Measurements from ENCODE around the gene CUX1.

GRCh38 chr7:102204212-102204611 is 386.8 kb downstream of the CUX1 start:
- TF ChIP-seq USF1 (IDR thresholded peaks at IDR 0.05; ENCODE audit: borderline replicate concordance, extremely low read length, insufficient read depth, low read depth, low read length), result no peak
- TF ChIP-seq POLR2A (IDR thresholded peaks at IDR 0.05; ENCODE audit: low read depth, low read length), result no peak
- TF ChIP-seq TAF1 (IDR thresholded peaks at IDR 0.05; ENCODE audit: borderline replicate concordance, low read depth, low read length), result no peak
- TF ChIP-seq ATF2 (IDR thresholded peaks at IDR 0.05; ENCODE audit: low read length), result no peak
- no peak for TF ChIP-seq CTCF (IDR thresholded peaks at IDR 0.05 in 2 of 3, conservative IDR thresholded peaks at IDR 0.05 in 1 of 3; ENCODE audit: control insufficient read depth in 2 of 3, extremely low read depth in 1 of 3, insufficient read depth in 1 of 3, low read depth in 3 of 3, low read length in 3 of 3)
- no peak for TF ChIP-seq EP300 (IDR thresholded peaks at IDR 0.05; ENCODE audit: borderline replicate concordance in 1 of 2, control insufficient read depth in 1 of 2, low read depth in 2 of 2, low read length in 2 of 2)
- TF ChIP-seq REST (IDR thresholded peaks at IDR 0.05; ENCODE audit: low read depth, low read length), result no peak
- no peak for TF ChIP-seq MTA3 (IDR thresholded peaks at IDR 0.05; ENCODE audit: borderline replicate concordance, low read length)
- no peak for TF ChIP-seq EED (IDR thresholded peaks at IDR 0.05; ENCODE audit: low read depth)
- no peak for TF ChIP-seq PRDM15 (CRISPR knock-in tag; IDR thresholded peaks at IDR 0.05)
- no peak for TF ChIP-seq BCLAF1 (IDR thresholded peaks at IDR 0.05)
- TF ChIP-seq EZH2 (IDR thresholded peaks at IDR 0.05; ENCODE audit: borderline replicate concordance, control insufficient read depth, low read depth, low read length), result no peak
- no peak for TF ChIP-seq CUX1 (IDR thresholded peaks at IDR 0.05; ENCODE audit: insufficient replicate concordance, low read depth, low read length)
